Gastroesophageal sphincter (tissue), 4 donors: ENCODE results near the gene STK33. TPM values are rescaled to one million over a fixed set of nuclear protein-coding genes. Genes with fewer than 3 reads are reported as not detected.

ENCODE experiments used
- ATAC-seq: fragments of 150-250 bp; one replicate; pipeline ENCODE4 v1.9.1; 2016; ENCODE audit warnings: mild to moderate bottlenecking, moderate library complexity
- H3K27ac ChIP-seq, 4 donors: fragments of 200-600 bp; sonication (generic) in 3 of 4; 1 replicate in 3 of 4; 2 replicates in 1 of 4; pipeline ENCODE4 v1.5.1; 2016 to 2019
- H3K27me3 ChIP-seq: fragments of 200-600 bp; sonication (generic); one replicate; pipeline ENCODE4 v1.5.1; 2019
- H3K36me3 ChIP-seq, 2 donors: fragments of 200-600 bp; sonication (generic); one replicate each; pipeline ENCODE4 v1.5.1; 2019; ENCODE audit warnings: control low read depth in 1 of 2
- H3K4me1 ChIP-seq, 3 donors: fragments of 200-600 bp; sonication (generic); 1 replicate in 2 of 3; 2 replicates in 1 of 3; pipeline ENCODE4 v1.5.1; 2016 to 2019; ENCODE audit warnings: control low read depth in 2 of 3
- H3K4me3 ChIP-seq, 2 donors: fragments of 200-600 bp; sonication (generic); one replicate each; pipeline ENCODE4 v1.5.1; 2019; ENCODE audit warnings: mild to moderate bottlenecking in 1 of 2, moderate library complexity in 1 of 2
- H3K9me3 ChIP-seq, 3 donors: fragments of 200-600 bp; sonication (generic); one replicate each; pipeline ENCODE4 v1.5.1; 2017 to 2019; ENCODE audit warnings: control low read depth in 2 of 3
- EP300 ChIP-seq: sonication (generic); formaldehyde crosslinking; IDR thresholded peaks from one replicate; pipeline ENCODE4 v1.6.1; 2017; ENCODE audit warnings: antibody characterized with exemption, mild to moderate bottlenecking
- POLR2A ChIP-seq, 2 donors: fragments of 450-650 bp; IDR thresholded peaks; one replicate each; pipeline ENCODE4 v1.6.1; 2017; ENCODE audit warnings: antibody characterized with exemption in 2 of 2, mild to moderate bottlenecking in 2 of 2, moderate library complexity in 1 of 2
- POLR2AphosphoS5 ChIP-seq: sonication (generic); formaldehyde crosslinking; IDR thresholded peaks from one replicate; pipeline ENCODE4 v1.6.1; 2017; ENCODE audit warnings: antibody characterized with exemption
- WGBS, 2 donors: methylation state at CpG; one replicate each; pipeline ENCODE4 v1.1.5; 2018; ENCODE audit warnings: low coverage in 1 of 2; 5-methylcytosine and 5-hydroxymethylcytosine counted together
- total RNA-seq, 4 donors: library from RNA; depleted of rRNA; stranded (reverse); fragments of >200 nt; gene quantifications; one replicate each; pipeline ENCODE4 v1.1.0, GENCODE V29; 2016
- TF ChIP-seq, protein P1 (sequence below), 4 experiments: fragments of 200-600 bp in 2 of 4; fragments of 450-650 bp in 2 of 4; sonication (generic) in 1 of 4; IDR thresholded peaks; one replicate each; pipeline ENCODE4 v1.5.1; 2017 to 2019; ENCODE audit warnings: antibody characterized with exemption in 4 of 4, mild to moderate bottlenecking in 2 of 4, moderate library complexity in 2 of 4

Gene STK33
- total RNA-seq, 4 donors from 2014 or later, result 15.7 to 25.6 (median 21.4) TPM

DNA sequence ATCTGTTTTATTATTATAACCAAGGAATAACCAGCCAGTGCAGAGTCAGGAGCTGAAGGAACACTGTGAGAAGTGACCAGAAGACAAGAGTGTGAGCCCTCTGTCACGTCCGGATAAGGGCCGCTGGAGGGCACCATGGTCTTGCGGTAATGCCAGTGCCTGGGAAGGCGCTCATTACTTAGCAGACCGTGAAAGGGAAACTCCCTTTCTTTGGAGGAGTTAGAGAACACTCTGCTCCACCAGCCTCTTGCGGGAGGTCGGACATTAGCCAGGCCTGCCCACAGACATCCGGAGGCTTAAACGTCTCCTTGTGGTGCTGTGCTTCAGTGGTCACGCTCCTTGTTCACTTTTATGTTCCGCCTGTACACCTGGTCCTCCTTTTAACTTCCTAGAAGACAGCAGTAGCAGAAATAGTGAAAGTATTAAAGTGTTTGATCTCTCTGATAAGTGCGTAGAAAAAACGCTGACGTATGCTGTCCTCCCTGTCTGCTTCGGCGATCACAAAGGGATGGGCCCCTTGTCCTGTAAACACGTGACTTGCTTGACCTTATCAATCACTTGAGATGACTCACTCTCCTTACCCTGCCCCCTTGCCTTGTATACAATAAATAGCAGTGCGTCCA lies 209.7 kb downstream of the STK33 start:
- Histone ChIP-seq H3K4me1 (peaks cover 0 to 9% (median 2%) of the 10 kb centered on the region in 3 donors), H3K9me3 (no peaks in the 10 kb centered on the region), H3K36me3 (no peaks in the 10 kb centered on the region), H3K27ac (no peak overlapping the region), H3K4me3 (no peak overlapping the region), H3K27me3 (no peaks in the 10 kb centered on the region)
- WGBS, 2 donors, result 48 to 56% methylated on average over 10 to 14 of the region's 19 CpGs
- ATAC-seq, result no peak
- TF ChIP-seq POLR2A (IDR thresholded peaks at IDR 0.05) (no peak), EP300 (no peak), POLR2AphosphoS5 (no peak)
- TF ChIP-seq, protein P1, sequence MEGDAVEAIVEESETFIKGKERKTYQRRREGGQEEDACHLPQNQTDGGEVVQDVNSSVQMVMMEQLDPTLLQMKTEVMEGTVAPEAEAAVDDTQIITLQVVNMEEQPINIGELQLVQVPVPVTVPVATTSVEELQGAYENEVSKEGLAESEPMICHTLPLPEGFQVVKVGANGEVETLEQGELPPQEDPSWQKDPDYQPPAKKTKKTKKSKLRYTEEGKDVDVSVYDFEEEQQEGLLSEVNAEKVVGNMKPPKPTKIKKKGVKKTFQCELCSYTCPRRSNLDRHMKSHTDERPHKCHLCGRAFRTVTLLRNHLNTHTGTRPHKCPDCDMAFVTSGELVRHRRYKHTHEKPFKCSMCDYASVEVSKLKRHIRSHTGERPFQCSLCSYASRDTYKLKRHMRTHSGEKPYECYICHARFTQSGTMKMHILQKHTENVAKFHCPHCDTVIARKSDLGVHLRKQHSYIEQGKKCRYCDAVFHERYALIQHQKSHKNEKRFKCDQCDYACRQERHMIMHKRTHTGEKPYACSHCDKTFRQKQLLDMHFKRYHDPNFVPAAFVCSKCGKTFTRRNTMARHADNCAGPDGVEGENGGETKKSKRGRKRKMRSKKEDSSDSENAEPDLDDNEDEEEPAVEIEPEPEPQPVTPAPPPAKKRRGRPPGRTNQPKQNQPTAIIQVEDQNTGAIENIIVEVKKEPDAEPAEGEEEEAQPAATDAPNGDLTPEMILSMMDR (IDR thresholded peaks at IDR 0.05), result no peak

DNA sequence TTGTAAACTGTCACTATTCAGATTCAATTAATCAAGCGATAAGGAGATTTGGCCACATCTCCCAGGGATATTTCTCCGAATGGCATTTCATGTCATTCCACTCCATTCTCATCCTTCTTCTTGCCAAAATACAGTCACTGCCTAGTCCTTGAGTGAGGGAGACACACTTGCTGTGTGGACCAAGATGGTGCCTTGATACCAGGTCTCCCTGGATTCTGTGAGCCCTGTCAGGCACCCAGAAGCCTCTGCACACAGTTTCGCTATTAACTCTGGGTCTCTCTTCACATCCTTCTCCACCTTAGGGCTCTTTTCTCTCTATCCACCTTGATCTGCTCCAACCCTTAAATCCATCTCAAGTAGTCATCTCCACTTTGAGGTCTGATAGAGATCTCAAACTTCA lies 210.4 kb downstream of the STK33 start:
- 97 to 100% methylated on average over 3 of the region's 3 CpGs for WGBS, 2 donors
- TF ChIP-seq POLR2A (IDR thresholded peaks at IDR 0.05), result no peak
- TF ChIP-seq, protein P1 (IDR thresholded peaks at IDR 0.05), result no peak
- TF ChIP-seq EP300, result no peak
- TF ChIP-seq POLR2AphosphoS5, result no peak
- no peak overlapping the region for H3K27ac ChIP-seq

DNA sequence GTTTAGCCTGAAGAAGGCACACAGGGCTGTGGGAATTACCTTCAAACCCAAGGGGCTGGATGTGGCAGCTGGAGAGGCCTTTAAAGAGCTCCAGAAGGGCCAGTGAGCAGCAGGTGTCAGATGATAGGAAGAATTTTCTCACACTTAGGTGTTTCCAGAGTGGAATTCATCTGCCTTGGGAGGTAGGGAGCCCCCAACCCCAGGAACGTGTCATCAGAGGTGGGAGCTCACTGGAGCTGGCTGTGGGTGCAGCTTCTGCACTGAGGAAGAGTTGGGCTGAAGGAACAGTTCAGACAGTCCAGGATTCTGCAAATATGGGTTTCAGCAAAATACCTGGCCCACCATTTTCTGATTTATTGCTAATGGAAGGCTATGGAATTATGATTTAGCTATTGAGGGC lies 210.8 kb downstream of the STK33 start:
- Histone ChIP-seq H3K27me3 (no peaks in the 10 kb centered on the region), H3K4me3 (no peak overlapping the region), H3K27ac (no peak overlapping the region), H3K4me1 (no peaks in the 10 kb centered on the region), H3K36me3 (no peaks in the 10 kb centered on the region), H3K9me3 (no peaks in the 10 kb centered on the region)
- TF ChIP-seq, protein P1 (IDR thresholded peaks at IDR 0.05), result no peak
- TF ChIP-seq POLR2AphosphoS5 (no peak), EP300 (no peak), POLR2A (IDR thresholded peaks at IDR 0.05) (no peak)
- ATAC-seq, result no peak
- no CpG with 5 or more reads among the region's 1 CpG for WGBS, 2 donors

More for the DNA sequence above, 210.4 kb downstream of the STK33 start:
- no peaks in the 10 kb centered on the region for H3K27me3 ChIP-seq
- no peak overlapping the region for H3K4me3 ChIP-seq
- H3K9me3 ChIP-seq, result no peaks in the 10 kb centered on the region
- peaks cover 0 to 2% (median 0%) of the 10 kb centered on the region in 3 donors for H3K4me1 ChIP-seq
- no peak for ATAC-seq
- no peaks in the 10 kb centered on the region for H3K36me3 ChIP-seq

DNA sequence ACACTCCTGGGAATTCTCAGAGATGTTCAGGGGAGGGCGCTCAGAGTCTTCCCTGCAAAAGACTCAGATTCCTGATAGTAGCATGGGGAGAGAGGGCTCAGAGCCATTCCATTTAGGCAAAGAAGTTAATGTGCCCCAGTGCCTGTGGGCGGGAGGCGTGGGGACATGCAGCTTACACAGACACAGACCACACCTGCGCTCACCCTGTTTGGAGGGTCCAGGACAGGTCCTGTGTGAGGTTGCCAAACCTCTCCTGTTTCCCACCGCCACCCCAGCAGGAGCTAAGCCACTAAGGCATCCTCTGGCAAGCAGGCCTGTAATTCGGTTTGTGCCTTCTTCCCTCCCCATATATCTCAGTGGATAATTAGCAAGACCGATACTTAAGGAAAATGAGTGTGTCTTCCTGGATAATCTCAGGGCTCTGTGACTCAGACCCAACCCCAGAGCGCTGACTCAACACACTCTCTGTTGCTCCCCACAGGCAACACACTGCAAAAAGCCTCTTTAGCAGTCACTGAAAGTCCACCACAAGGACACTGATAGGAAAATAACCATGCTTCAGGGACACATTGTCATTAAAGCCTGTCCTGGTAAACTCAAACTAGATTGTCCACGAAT lies 211.5 kb downstream of the STK33 start:
- WGBS, 2 donors, result 47 to 62% methylated on average over 2 to 3 of the region's 9 CpGs
- H3K36me3 ChIP-seq, result no peaks in the 10 kb centered on the region
- H3K4me1 ChIP-seq, result no peaks in the 10 kb centered on the region
- no peak for ATAC-seq
- H3K4me3 ChIP-seq, result no peak overlapping the region
- H3K27me3 ChIP-seq, result no peaks in the 10 kb centered on the region
- H3K27ac ChIP-seq, result no peak overlapping the region
- no peaks in the 10 kb centered on the region for H3K9me3 ChIP-seq
- no peak for TF ChIP-seq POLR2AphosphoS5
- TF ChIP-seq, protein P1 (IDR thresholded peaks at IDR 0.05), result no peak
- no peak for TF ChIP-seq EP300
- TF ChIP-seq POLR2A (IDR thresholded peaks at IDR 0.05), result no peak

DNA sequence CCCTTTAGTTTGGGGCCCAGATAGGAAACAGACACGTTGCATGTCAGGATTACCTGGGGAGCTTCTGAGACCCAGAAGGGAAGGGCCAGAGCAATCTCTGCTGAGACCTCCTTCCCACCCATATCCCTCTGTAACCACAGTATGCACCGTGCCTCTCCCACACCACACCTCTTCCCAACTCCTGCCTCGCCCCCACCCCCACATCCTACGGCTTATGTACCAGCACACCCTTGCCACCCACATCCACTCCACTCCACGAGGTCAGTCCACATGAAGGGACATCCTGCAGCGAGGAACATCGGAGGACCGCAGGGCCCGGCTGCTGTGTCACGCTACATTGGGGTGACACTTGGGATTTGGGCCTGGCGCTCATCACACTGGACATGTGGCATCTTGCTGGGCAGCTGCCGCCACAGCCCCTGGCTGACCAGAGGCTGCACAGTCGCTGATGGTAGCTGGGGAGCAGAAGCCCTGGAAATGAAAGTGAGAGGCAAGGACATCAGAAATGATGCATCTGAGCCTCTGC lies 212.1 kb downstream of the STK33 start:
- Histone ChIP-seq H3K27ac (no peak overlapping the region), H3K27me3 (no peaks in the 10 kb centered on the region), H3K4me3 (no peak overlapping the region), H3K36me3 (no peaks in the 10 kb centered on the region), H3K4me1 (no peaks in the 10 kb centered on the region), H3K9me3 (no peaks in the 10 kb centered on the region)
- 69 to 72% methylated on average over 2 to 4 of the region's 13 CpGs for WGBS, 2 donors
- no peak for ATAC-seq
- TF ChIP-seq EP300 (no peak), POLR2A (IDR thresholded peaks at IDR 0.05) (no peak), POLR2AphosphoS5 (no peak)
